Measurements from ENCODE around the gene LY6G6F.

LY6G6F gene

DNA sequence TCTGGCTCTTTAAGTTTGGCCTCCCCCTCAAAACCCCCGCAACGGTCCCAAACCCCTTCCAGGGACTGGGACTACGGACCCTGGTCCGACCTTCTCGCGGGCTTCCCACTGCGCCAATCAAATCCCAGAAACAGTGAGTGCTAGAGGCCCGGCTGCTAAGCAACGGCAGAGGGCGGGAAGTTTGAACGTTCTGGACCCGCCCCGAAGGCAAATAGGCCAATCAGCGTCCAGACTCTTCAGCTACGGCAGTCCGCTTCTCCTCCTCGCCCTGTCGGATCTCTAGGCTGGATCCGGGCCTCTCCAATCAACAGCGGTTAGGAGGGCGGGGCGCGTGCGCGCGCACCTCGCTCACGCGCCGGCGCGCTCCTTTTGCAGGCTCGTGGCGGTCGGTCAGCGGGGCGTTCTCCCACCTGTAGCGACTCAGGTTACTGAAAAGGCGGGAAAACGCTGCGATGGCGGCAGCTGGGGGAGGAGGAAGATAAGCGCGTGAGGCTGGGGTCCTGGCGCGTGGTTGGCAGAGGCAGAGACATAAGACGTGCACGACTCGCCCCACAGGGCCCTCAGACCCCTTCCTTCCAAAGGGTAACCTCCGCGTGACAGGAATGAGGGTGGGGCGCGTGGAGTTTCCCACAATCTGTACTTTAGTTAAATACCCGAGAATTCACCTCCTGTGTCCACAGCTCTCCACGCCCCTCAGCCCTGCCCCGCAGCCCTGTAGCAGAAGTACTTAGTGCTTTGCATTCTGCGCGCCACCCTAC is 33.2 kb downstream of the LY6G6F start, which contains the start of gene MSH5:
Gene MSH5 (plus strand): TSS at position 367 of the 758 bp plus-strand sequence. CDS start 462 bp downstream, outside the sequence.
- Histone ChIP-seq H3K27ac (ENCODE audit: low read depth, low read length) (peak within 1 kb of the TSS; percentile 53), H3K9me3 (ENCODE audit: low read length) (no peaks in the 10 kb centered on the region), H3K4me3 (ENCODE audit: low read depth in 1 of 2, low read length in 2 of 2) (peak within 1 kb of the TSS; percentile 85 to 86), H3K9ac (ENCODE audit: low read length) (peak within 1 kb of the TSS; percentile 61), H3K4me1 (ENCODE audit: insufficient read depth, low read length) (peaks cover 20% of the 10 kb centered on the region), H3K36me3 (ENCODE audit: insufficient read depth, low read length) (no peaks in the 10 kb centered on the region), H3K27me3 (ENCODE audit: control insufficient read depth in 1 of 2, insufficient read depth in 2 of 2, low read length in 2 of 2) (no peaks in the 10 kb centered on the region)

GRCh38 chr6:31740397-31741223 is 33.9 kb downstream of the LY6G6F start:
- Histone ChIP-seq H3K4me1 (ENCODE audit: insufficient read depth, low read length) (peaks cover 16% of the 10 kb centered on the region), H3K36me3 (ENCODE audit: insufficient read depth, low read length) (no peaks in the 10 kb centered on the region), H3K9me3 (ENCODE audit: low read length) (no peaks in the 10 kb centered on the region), H3K27ac (ENCODE audit: low read depth, low read length) (peak overlapping the region; percentile 53), H3K9ac (ENCODE audit: low read length) (peak overlapping the region; percentile 61), H3K4me3 (ENCODE audit: low read depth in 1 of 2, low read length in 2 of 2) (peak overlapping the region; percentile 85 to 86), H3K27me3 (ENCODE audit: control insufficient read depth in 1 of 2, insufficient read depth in 2 of 2, low read length in 2 of 2) (no peaks in the 10 kb centered on the region)

DNA sequence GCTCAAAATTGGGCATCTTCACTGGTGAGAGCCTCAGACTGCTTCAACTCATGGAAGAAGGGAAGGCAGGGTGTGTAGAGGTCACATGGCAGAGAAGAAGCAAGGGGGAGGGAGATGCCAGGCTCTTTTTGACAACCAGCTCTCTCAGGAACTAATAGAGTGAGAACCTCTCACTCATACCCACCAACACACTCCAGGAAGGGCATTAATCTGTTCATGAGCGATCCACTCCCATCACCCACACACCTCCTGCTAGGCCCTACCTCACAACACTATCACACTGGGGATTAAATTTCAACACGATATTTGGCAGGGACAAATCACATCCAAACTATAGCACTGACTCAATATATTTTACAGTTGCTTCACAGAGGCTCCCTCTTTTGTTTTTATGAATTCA is 35.1 kb downstream of the LY6G6F start:
- Histone ChIP-seq H3K4me3 (ENCODE audit: low read depth in 1 of 2, low read length in 2 of 2) (no peak overlapping the region), H3K27ac (ENCODE audit: low read depth, low read length) (no peak overlapping the region), H3K9me3 (ENCODE audit: low read length) (no peaks in the 10 kb centered on the region), H3K9ac (ENCODE audit: low read length) (no peak overlapping the region), H3K27me3 (ENCODE audit: control insufficient read depth in 1 of 2, insufficient read depth in 2 of 2, low read length in 2 of 2) (no peaks in the 10 kb centered on the region), H3K4me1 (ENCODE audit: insufficient read depth, low read length) (peaks cover 13% of the 10 kb centered on the region), H3K36me3 (ENCODE audit: insufficient read depth, low read length) (no peaks in the 10 kb centered on the region)

GRCh38 chr6:31742894-31743293 is 36.2 kb downstream of the LY6G6F start:
- H3K9me3 ChIP-seq (ENCODE audit: low read length): no peaks in the 10 kb centered on the region
- H3K4me3 ChIP-seq (ENCODE audit: low read depth in 1 of 2, low read length in 2 of 2): no peak overlapping the region
- no peak overlapping the region for H3K27ac ChIP-seq (ENCODE audit: low read depth, low read length)
- peaks cover 12% of the 10 kb centered on the region for H3K4me1 ChIP-seq (ENCODE audit: insufficient read depth, low read length)
- no peaks in the 10 kb centered on the region for H3K27me3 ChIP-seq (ENCODE audit: control insufficient read depth in 1 of 2, insufficient read depth in 2 of 2, low read length in 2 of 2)
- no peaks in the 10 kb centered on the region for H3K36me3 ChIP-seq (ENCODE audit: insufficient read depth, low read length)
- no peak overlapping the region for H3K9ac ChIP-seq (ENCODE audit: low read length)

GRCh38 chr6:31744422-31744821 is 37.8 kb downstream of the LY6G6F start:
- Histone ChIP-seq H3K27me3 (ENCODE audit: control insufficient read depth in 1 of 2, insufficient read depth in 2 of 2, low read length in 2 of 2) (no peaks in the 10 kb centered on the region), H3K36me3 (ENCODE audit: insufficient read depth, low read length) (no peaks in the 10 kb centered on the region), H3K9ac (ENCODE audit: low read length) (no peak overlapping the region), H3K27ac (ENCODE audit: low read depth, low read length) (no peak overlapping the region), H3K4me3 (ENCODE audit: low read depth in 1 of 2, low read length in 2 of 2) (no peak overlapping the region), H3K4me1 (ENCODE audit: insufficient read depth, low read length) (peaks cover 7% of the 10 kb centered on the region), H3K9me3 (ENCODE audit: low read length) (no peaks in the 10 kb centered on the region)

GRCh38 chr6:31749301-31750036 is 42.8 kb downstream of the LY6G6F start:
- H3K9ac ChIP-seq (ENCODE audit: low read length): no peak overlapping the region
- H3K36me3 ChIP-seq (ENCODE audit: insufficient read depth, low read length): no peaks in the 10 kb centered on the region
- H3K27me3 ChIP-seq (ENCODE audit: control insufficient read depth in 1 of 2, insufficient read depth in 2 of 2, low read length in 2 of 2): no peaks in the 10 kb centered on the region
- no peak overlapping the region for H3K27ac ChIP-seq (ENCODE audit: low read depth, low read length)
- H3K9me3 ChIP-seq (ENCODE audit: low read length): no peaks in the 10 kb centered on the region
- no peak overlapping the region for H3K4me3 ChIP-seq (ENCODE audit: low read depth in 1 of 2, low read length in 2 of 2)
- peaks cover 7% of the 10 kb centered on the region for H3K4me1 ChIP-seq (ENCODE audit: insufficient read depth, low read length)

DNA sequence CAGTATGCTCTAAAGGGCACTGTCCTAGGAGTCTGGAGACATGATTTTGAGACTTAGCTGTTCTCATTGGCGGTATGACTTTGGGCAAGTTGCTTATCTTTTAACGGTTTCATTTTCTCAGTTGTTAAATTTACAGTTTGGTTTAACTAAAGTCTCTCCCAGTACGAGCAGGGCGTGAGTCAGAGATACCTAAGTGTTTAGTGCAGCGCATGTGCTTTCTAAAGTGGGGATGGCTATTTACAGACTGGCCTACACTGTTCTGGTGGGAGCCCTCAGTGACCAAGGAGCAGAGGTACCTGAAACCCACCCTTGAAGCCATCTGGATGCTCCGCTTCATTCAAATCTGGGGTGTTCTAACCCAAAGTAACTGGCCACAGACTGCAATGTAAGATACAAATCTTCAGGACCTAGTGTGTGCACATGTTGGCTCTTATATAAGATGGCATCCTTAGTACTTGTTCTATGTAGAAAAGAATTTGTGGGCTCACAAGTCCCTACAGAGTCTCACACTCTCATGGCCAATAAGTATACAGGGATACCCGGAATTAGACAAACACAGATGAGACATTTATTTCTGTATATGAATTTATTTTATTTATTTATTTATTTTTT is 43.9 kb downstream of the LY6G6F start:
- H3K27ac ChIP-seq (ENCODE audit: low read depth, low read length): no peak overlapping the region
- H3K9me3 ChIP-seq (ENCODE audit: low read length): no peaks in the 10 kb centered on the region
- H3K4me3 ChIP-seq (ENCODE audit: low read depth in 1 of 2, low read length in 2 of 2): no peak overlapping the region
- no peaks in the 10 kb centered on the region for H3K36me3 ChIP-seq (ENCODE audit: insufficient read depth, low read length)
- peaks cover 7% of the 10 kb centered on the region for H3K4me1 ChIP-seq (ENCODE audit: insufficient read depth, low read length)
- no peaks in the 10 kb centered on the region for H3K27me3 ChIP-seq (ENCODE audit: control insufficient read depth in 1 of 2, insufficient read depth in 2 of 2, low read length in 2 of 2)
- no peak overlapping the region for H3K9ac ChIP-seq (ENCODE audit: low read length)

DNA sequence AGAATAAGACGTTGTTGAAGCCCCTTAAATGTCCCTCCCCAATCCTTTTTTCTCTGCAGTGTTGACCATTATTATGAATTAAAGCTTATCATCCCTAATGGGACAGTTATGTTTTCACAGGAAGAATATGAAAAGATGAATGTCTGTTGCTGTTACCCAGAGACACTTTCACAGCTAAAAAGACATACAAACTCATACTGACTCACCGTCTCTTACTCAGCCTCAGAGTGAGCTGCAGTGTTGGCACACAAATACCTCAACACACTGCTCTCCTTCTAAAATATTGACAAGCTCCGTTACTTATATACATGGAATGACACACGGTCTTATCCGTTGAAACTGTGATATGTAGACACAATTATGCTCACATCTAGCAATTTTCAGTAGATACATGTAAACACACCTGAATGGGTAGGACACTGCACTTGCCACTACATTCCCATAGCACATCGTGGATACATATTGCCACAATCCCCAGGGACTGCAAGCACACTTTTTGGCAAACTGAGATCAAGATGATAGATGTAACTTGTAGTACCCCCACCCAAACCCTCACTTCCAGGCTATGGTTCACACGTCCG is 46.2 kb downstream of the LY6G6F start:
- Histone ChIP-seq H3K36me3 (ENCODE audit: insufficient read depth, low read length) (no peaks in the 10 kb centered on the region), H3K27me3 (ENCODE audit: control insufficient read depth in 1 of 2, insufficient read depth in 2 of 2, low read length in 2 of 2) (no peaks in the 10 kb centered on the region), H3K9me3 (ENCODE audit: low read length) (no peaks in the 10 kb centered on the region), H3K9ac (ENCODE audit: low read length) (no peak overlapping the region), H3K4me1 (ENCODE audit: insufficient read depth, low read length) (no peaks in the 10 kb centered on the region), H3K27ac (ENCODE audit: low read depth, low read length) (no peak overlapping the region), H3K4me3 (ENCODE audit: low read depth in 1 of 2, low read length in 2 of 2) (no peak overlapping the region)

DNA sequence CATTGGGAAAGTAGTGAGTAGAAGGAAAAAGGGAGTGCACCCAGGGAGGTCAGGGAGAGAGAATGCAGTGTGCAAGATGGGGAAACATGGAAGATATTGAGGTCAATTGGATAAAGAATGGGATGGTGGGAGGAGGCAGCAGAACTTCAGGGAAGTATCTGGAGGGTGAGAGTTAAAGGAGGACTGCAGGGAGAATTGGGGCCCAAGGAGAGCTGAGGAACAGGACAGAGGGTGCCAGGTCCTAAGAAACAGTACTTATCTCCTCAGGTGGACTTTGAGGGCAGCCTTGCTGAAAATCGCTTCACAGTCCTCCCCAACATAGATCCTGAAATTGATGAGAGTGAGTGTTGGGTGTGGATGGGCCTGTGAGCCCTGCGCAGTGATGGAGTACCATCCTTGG is 51.6 kb downstream of the LY6G6F start:
- H3K4me3 ChIP-seq (ENCODE audit: low read depth in 1 of 2, low read length in 2 of 2): no peak overlapping the region
- H3K36me3 ChIP-seq (ENCODE audit: insufficient read depth, low read length): peaks cover 3% of the 10 kb centered on the region
- H3K27ac ChIP-seq (ENCODE audit: low read depth, low read length): no peak overlapping the region
- no peaks in the 10 kb centered on the region for H3K4me1 ChIP-seq (ENCODE audit: insufficient read depth, low read length)
- H3K27me3 ChIP-seq (ENCODE audit: control insufficient read depth in 1 of 2, insufficient read depth in 2 of 2, low read length in 2 of 2): no peaks in the 10 kb centered on the region
- H3K9ac ChIP-seq (ENCODE audit: low read length): no peak overlapping the region
- H3K9me3 ChIP-seq (ENCODE audit: low read length): no peaks in the 10 kb centered on the region

Measured in muscle layer of colon (tissue), 2 donors.